HEK293 (cell line): ENCODE measurements around the gene ZFP57.

Source experiments
- CTCF ChIA-PET: fragments of 350-600 bp; formaldehyde crosslinking; extraction: SDS; loops from one replicate; lab custom pipeline; 2021; ENCODE audit warnings: antibody characterized with exemption; lab: Yijun Ruan, JAX
- POLR2A ChIA-PET: fragments of 300-600 bp; formaldehyde crosslinking; extraction: SDS; loops from one replicate; lab custom pipeline; 2020; ENCODE audit warnings: antibody characterized with exemption, inconsistent platforms; lab: Yijun Ruan, JAX
- H3K27ac ChIP-seq: fragments of 200-500 bp; sonication (Bioruptor generic); 2 replicates; pipeline ENCODE4 v1.5.1; 2014; ENCODE audit warnings: low read depth, low read length, control low read depth, inconsistent platforms; ENCODE audit errors: extremely low read depth
- H3K36me3 ChIP-seq, 2 experiments: fragments of 200-500 bp in 1 of 2; sonication (Bioruptor generic) in 1 of 2; 1 replicate in 1 of 2; 2 replicates in 1 of 2; pipeline ENCODE4 v1.5.1; 2014 to 2017; ENCODE audit warnings: inconsistent platforms in 2 of 2, low read length in 2 of 2; ENCODE audit not compliant: control insufficient read depth in 2 of 2, insufficient read depth in 1 of 2
- H3K4me1 ChIP-seq: fragments of 200-500 bp; sonication (Bioruptor generic); 2 replicates; pipeline ENCODE4 v1.5.1; 2014; ENCODE audit warnings: mild to moderate bottlenecking, low read length, inconsistent platforms; ENCODE audit not compliant: control insufficient read depth, insufficient read depth
- H3K4me3 ChIP-seq: 2 replicates; pipeline ENCODE4 v1.5.1; 2011; ENCODE audit warnings: low read depth, mild to moderate bottlenecking, control low read depth, low read length, moderate library complexity
- H3K9me3 ChIP-seq: fragments of 200-500 bp; sonication (Bioruptor generic); 2 replicates; pipeline ENCODE4 v1.5.1; 2014; ENCODE audit warnings: low read depth, low read length, inconsistent platforms; ENCODE audit not compliant: control insufficient read depth, insufficient read depth
- CTCF ChIP-seq: fragments of 450-650 bp; formaldehyde crosslinking; IDR thresholded peaks from 2 replicates; pipeline ENCODE4 v1.5.1; 2016; ENCODE audit warnings: missing biosample characterization, missing genetic modification characterization
- GLI4 ChIP-seq: fragments of 450-650 bp; formaldehyde crosslinking; IDR thresholded peaks from 2 replicates; pipeline ENCODE4 v1.5.1; 2016; ENCODE audit warnings: missing biosample characterization, missing genetic modification characterization
- HOXD13 ChIP-seq: sonication (generic); formaldehyde crosslinking; IDR thresholded peaks from 2 replicates; pipeline ENCODE4 v1.8.0; 2022; ENCODE audit warnings: missing genetic modification reagents, borderline replicate concordance
- YY1 ChIP-seq: fragments of 450-650 bp; formaldehyde crosslinking; IDR thresholded peaks from 2 replicates; pipeline ENCODE4 v1.5.1; 2018; ENCODE audit warnings: missing biosample characterization, missing genetic modification characterization
- ZBTB8A ChIP-seq: fragments of 450-650 bp; formaldehyde crosslinking; IDR thresholded peaks from 2 replicates; pipeline ENCODE4 v1.5.1; 2016; ENCODE audit warnings: missing biosample characterization, missing genetic modification characterization
- ZNF169 ChIP-seq: fragments of 450-650 bp; formaldehyde crosslinking; IDR thresholded peaks from 2 replicates; pipeline ENCODE4 v1.5.1; 2016; ENCODE audit warnings: missing biosample characterization, missing genetic modification characterization
- ZNF184 ChIP-seq: fragments of 450-650 bp; IDR thresholded peaks from 2 replicates; pipeline ENCODE4 v1.5.1; 2018; ENCODE audit warnings: missing biosample characterization, mild to moderate bottlenecking, missing genetic modification characterization
- ZNF426 ChIP-seq: fragments of 450-650 bp; formaldehyde crosslinking; IDR thresholded peaks from 2 replicates; pipeline ENCODE4 v1.5.1; 2017; ENCODE audit warnings: missing biosample characterization, missing genetic modification characterization, mild to moderate bottlenecking, inconsistent platforms, moderate library complexity
- ZNF707 ChIP-seq: fragments of 450-650 bp; formaldehyde crosslinking; IDR thresholded peaks from 2 replicates; pipeline ENCODE4 v1.5.1; 2016; ENCODE audit warnings: missing biosample characterization, missing genetic modification characterization
- TF ChIP-seq, protein P1 (sequence below): fragments of 450-650 bp; IDR thresholded peaks from 2 replicates; pipeline ENCODE4 v1.5.1; 2018; ENCODE audit warnings: missing biosample characterization, missing genetic modification characterization
- TF ChIP-seq, protein P2 (sequence below): fragments of 450-650 bp; formaldehyde crosslinking; conservative IDR thresholded peaks from 2 replicates; pipeline ENCODE4 v1.5.1; 2016; ENCODE audit warnings: low read depth, missing biosample characterization, missing genetic modification characterization

The ZFP57 gene

GRCh38 chr6:29702519-29703103, 21.7 kb upstream of the ZFP57 start (continued):
- TF ChIP-seq ZBTB8A (tag by site-specific recombination), result peak; percentile 52; the same call in 1 of the 2 replicates

GRCh38 chr6:29696147-29697125, 15.5 kb upstream of the ZFP57 start:
- H3K9me3 ChIP-seq, result no peaks in the 10 kb centered on the region
- POLR2A ChIA-PET, result interaction anchor here (0.5 to 1.5 kb wide), 2 partner anchors 34 to 46 kb away, joined by 3 to 6 read pairs; no protein-coding TSS in a partner anchor
- H3K4me3 ChIP-seq, result no peak overlapping the region
- H3K27ac ChIP-seq, result no peak overlapping the region
- no peaks in the 10 kb centered on the region for H3K36me3 ChIP-seq
- H3K4me1 ChIP-seq, result no peaks in the 10 kb centered on the region
- TF ChIP-seq CTCF (tag by site-specific recombination), result peak; percentile 21
- TF ChIP-seq HOXD13 (CRISPR knock-in tag), result no peak
- no peak for TF ChIP-seq GLI4 (tag by site-specific recombination)
- CTCF ChIA-PET, result interaction anchor here (0.6 to 7.2 kb wide), 48 partner anchors 8 to 787 kb away, joined by 3 to 164 read pairs (median 4); partner anchors contain the start of gene MOG

- TF ChIP-seq YY1 (tag by site-specific recombination) (no peak), ZNF426 (tag by site-specific recombination) (no peak), ZNF707 (tag by site-specific recombination) (no peak), ZNF184 (tag by site-specific recombination) (no peak), ZNF169 (tag by site-specific recombination) (no peak)
- TF ChIP-seq, protein P1, sequence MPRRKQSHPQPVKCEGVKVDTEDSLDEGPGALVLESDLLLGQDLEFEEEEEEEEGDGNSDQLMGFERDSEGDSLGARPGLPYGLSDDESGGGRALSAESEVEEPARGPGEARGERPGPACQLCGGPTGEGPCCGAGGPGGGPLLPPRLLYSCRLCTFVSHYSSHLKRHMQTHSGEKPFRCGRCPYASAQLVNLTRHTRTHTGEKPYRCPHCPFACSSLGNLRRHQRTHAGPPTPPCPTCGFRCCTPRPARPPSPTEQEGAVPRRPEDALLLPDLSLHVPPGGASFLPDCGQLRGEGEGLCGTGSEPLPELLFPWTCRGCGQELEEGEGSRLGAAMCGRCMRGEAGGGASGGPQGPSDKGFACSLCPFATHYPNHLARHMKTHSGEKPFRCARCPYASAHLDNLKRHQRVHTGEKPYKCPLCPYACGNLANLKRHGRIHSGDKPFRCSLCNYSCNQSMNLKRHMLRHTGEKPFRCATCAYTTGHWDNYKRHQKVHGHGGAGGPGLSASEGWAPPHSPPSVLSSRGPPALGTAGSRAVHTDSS, result no peak
- TF ChIP-seq, protein P2, sequence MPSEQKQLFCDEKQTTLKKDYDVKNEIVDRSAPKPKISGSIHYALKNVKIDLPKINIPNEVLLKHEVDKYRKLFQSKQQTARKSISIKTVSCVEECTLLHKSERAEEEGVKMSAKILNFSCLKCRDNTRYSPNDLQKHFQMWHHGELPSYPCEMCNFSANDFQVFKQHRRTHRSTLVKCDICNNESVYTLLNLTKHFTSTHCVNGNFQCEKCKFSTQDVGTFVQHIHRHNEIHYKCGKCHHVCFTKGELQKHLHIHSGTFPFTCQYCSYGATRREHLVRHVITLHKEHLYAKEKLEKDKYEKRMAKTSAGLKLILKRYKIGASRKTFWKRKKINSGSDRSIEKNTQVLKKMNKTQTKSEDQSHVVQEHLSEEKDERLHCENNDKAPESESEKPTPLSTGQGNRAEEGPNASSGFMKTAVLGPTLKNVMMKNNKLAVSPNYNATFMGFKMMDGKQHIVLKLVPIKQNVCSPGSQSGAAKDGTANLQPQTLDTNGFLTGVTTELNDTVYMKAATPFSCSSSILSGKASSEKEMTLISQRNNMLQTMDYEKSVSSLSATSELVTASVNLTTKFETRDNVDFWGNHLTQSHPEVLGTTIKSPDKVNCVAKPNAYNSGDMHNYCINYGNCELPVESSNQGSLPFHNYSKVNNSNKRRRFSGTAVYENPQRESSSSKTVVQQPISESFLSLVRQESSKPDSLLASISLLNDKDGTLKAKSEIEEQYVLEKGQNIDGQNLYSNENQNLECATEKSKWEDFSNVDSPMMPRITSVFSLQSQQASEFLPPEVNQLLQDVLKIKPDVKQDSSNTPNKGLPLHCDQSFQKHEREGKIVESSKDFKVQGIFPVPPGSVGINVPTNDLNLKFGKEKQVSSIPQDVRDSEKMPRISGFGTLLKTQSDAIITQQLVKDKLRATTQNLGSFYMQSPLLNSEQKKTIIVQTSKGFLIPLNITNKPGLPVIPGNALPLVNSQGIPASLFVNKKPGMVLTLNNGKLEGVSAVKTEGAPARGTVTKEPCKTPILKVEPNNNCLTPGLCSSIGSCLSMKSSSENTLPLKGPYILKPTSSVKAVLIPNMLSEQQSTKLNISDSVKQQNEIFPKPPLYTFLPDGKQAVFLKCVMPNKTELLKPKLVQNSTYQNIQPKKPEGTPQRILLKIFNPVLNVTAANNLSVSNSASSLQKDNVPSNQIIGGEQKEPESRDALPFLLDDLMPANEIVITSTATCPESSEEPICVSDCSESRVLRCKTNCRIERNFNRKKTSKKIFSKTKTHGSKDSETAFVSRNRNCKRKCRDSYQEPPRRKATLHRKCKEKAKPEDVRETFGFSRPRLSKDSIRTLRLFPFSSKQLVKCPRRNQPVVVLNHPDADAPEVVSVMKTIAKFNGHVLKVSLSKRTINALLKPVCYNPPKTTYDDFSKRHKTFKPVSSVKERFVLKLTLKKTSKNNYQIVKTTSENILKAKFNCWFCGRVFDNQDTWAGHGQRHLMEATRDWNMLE (tag by site-specific recombination), result no peak
- Histone ChIP-seq H3K36me3 (no peaks in the 10 kb centered on the region), H3K4me3 (no peak overlapping the region), H3K4me1 (no peaks in the 10 kb centered on the region), H3K27ac (no peak overlapping the region), H3K9me3 (no peaks in the 10 kb centered on the region)
- POLR2A ChIA-PET, result interaction anchor here (0.6 kb wide), 1 partner anchor 65 kb away, joined by 3 read pairs; no protein-coding TSS in a partner anchor
- CTCF ChIA-PET, result interaction anchor here (0.7 to 7.2 kb wide), 4 partner anchors 42 to 493 kb away, joined by 3 to 164 read pairs (median 37); partner anchors contain the start of gene MOG
Observed at GRCh38 chr6:29694637-29695036, 13.7 kb upstream of the ZFP57 start.
